Measurements from ENCODE around the gene AACS. TPM values are rescaled to one million over a fixed set of nuclear protein-coding genes. Genes with fewer than 3 reads are reported as not detected.

AACS gene
- total RNA-seq, 1 donor from 2014 or later = 34.6 TPM

DNA sequence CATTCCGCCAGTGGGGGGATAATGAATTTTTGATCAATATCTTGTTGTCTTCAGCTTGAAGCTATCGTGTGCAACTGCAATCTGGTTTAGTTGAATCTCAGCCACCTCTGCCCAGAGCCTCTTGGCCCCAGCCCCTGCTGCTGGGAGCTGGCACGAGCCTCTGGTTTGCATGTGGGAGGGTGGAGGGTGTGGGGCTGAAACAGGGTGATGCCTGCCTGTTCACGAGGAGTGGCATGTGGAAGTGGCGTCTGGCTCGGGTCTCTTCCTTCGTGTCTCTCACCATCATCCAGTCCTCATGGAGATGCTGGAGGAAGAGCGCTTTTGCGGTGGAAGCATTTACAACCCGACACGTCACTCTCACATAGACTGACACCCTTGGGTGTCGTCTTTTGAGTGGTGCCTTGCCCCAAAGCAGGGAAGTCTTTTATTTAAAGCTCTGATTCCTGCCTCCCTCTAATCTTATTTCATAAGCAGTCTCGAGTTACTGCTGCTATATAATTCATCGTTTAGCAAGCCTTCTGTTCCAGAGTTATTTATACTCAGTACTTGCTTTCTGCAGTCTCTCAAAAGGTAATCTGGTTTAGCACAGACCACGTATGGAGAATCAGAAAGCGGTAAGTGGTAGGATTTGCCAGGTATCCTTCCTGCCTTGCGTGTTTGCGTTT lies 64.5 kb downstream of the AACS start:
- Mint-ChIP-seq H3K36me3 (peaks cover 30% of the 10 kb centered on the region), H3K4me3 (no peak overlapping the region), H3K4me1 (no peaks in the 10 kb centered on the region), H3K27me3 (ENCODE audit: low read depth) (no peaks in the 10 kb centered on the region), H3K9me3 (no peaks in the 10 kb centered on the region), H3K27ac (no peak overlapping the region)
- TF ChIP-seq, protein P1, sequence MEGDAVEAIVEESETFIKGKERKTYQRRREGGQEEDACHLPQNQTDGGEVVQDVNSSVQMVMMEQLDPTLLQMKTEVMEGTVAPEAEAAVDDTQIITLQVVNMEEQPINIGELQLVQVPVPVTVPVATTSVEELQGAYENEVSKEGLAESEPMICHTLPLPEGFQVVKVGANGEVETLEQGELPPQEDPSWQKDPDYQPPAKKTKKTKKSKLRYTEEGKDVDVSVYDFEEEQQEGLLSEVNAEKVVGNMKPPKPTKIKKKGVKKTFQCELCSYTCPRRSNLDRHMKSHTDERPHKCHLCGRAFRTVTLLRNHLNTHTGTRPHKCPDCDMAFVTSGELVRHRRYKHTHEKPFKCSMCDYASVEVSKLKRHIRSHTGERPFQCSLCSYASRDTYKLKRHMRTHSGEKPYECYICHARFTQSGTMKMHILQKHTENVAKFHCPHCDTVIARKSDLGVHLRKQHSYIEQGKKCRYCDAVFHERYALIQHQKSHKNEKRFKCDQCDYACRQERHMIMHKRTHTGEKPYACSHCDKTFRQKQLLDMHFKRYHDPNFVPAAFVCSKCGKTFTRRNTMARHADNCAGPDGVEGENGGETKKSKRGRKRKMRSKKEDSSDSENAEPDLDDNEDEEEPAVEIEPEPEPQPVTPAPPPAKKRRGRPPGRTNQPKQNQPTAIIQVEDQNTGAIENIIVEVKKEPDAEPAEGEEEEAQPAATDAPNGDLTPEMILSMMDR (IDR thresholded peaks at IDR 0.05; ENCODE audit: unreplicated experiment) = no peak
- DNase-seq (ENCODE audit: low spot score in 2 of 2, unreplicated experiment in 2 of 2) = no peak

DNA sequence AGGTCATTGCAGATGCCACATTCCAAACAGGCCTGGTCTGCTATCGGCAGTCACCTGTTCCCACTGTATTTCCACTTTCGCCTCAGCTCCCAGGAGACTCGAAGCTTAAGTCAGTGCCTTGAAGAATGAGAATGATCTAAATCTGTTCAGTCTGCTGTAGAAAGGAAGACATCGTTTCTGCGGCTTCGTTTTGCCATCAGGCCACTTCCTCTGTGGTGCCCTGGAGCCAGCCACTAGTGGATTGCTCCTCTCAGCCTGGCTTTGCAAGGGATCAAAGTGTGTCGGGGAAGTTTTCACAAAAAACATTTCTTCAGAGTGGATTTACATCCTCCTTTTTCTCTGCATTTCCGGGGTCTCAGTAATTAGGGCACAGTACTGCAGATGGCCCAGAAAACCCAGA lies 66.7 kb downstream of the AACS start:
- TF ChIP-seq, protein P1 (IDR thresholded peaks at IDR 0.05; ENCODE audit: unreplicated experiment) = no peak
- Mint-ChIP-seq H3K36me3 (peaks cover 20% of the 10 kb centered on the region), H3K4me3 (no peak overlapping the region), H3K27me3 (ENCODE audit: low read depth) (no peaks in the 10 kb centered on the region), H3K4me1 (no peaks in the 10 kb centered on the region), H3K27ac (no peak overlapping the region), H3K9me3 (no peaks in the 10 kb centered on the region)
- no peak for DNase-seq (ENCODE audit: low spot score in 2 of 2, unreplicated experiment in 2 of 2)

DNA sequence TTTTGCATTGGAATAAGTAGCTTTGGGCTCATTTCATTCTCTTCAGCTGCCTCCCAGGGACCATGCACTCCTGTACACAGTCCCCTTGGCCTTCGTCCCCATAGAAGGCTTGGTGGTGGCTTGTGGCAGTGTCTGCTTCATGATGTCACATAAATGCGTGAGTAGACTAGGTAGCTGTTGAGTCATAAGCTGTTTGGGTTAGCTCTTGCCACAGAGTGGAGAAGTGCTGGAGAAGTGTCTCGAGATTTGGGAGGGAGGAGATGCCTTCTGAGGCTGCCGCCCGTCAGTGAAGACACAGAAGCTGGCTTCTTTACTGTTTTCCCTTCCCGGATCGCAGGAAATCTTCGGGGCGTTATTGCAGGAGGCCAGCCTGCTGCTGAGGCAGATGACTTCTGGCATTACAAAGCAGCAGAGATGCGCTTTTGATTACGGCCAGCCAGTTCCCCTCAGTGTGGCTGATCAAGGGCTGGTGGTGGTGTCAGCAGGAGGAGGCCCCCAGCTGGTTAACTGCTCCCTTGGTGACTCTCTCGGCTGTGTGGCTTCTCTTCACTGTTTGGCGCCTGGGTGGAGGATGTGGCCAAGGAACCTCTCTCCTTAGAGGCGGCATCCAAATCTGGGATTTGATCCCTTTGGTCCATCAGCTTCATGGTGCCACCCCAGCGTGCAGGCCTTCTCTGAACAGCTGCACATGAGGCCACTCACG lies 67.6 kb downstream of the AACS start:
- H3K4me3 Mint-ChIP-seq = no peak overlapping the region
- peaks cover 23% of the 10 kb centered on the region for H3K36me3 Mint-ChIP-seq
- H3K9me3 Mint-ChIP-seq = no peaks in the 10 kb centered on the region
- no peak overlapping the region for H3K27ac Mint-ChIP-seq
- DNase-seq (ENCODE audit: low spot score in 2 of 2, unreplicated experiment in 2 of 2) = no peak
- H3K27me3 Mint-ChIP-seq (ENCODE audit: low read depth) = no peaks in the 10 kb centered on the region
- peaks cover 2% of the 10 kb centered on the region for H3K4me1 Mint-ChIP-seq
- TF ChIP-seq, protein P1 (IDR thresholded peaks at IDR 0.05; ENCODE audit: unreplicated experiment) = no peak

- H3K36me3 Mint-ChIP-seq = peaks cover 27% of the 10 kb centered on the region
- no peak for DNase-seq (ENCODE audit: low spot score in 2 of 2, unreplicated experiment in 2 of 2)
Measured at GRCh38 chr12:125133616-125134015, 68.4 kb downstream of the AACS start.

DNA sequence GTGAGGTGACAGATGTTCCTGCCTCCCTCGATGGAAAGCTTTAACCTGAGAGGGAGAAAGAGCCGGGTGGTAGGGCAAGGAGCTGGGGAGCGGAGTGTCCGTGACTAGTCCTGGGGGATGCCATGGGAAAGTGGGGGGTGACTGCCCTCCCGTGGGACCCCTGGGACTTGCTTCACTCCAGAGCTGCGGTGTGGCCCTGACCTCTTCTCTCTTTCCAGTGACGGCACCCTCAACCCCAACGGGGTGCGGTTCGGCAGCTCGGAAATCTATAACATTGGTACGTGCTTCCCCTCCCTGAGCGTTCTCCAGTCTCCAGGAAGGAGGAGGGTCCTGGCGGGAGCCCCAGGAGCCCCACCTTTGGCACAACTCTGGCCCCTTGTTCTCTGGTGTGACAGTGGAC lies 69.3 kb downstream of the AACS start:
- peaks cover 22% of the 10 kb centered on the region for H3K36me3 Mint-ChIP-seq
- DNase-seq (ENCODE audit: low spot score in 2 of 2, unreplicated experiment in 2 of 2) = no peak
- no peak overlapping the region for H3K4me3 Mint-ChIP-seq
- peaks cover 2% of the 10 kb centered on the region for H3K4me1 Mint-ChIP-seq
- no peaks in the 10 kb centered on the region for H3K27me3 Mint-ChIP-seq (ENCODE audit: low read depth)
- TF ChIP-seq, protein P1 (IDR thresholded peaks at IDR 0.05; ENCODE audit: unreplicated experiment) = no peak
- H3K27ac Mint-ChIP-seq = no peak overlapping the region
- H3K9me3 Mint-ChIP-seq = no peaks in the 10 kb centered on the region

More at GRCh38 chr12:125133616-125134015, 68.4 kb downstream of the AACS start:
- H3K4me1 Mint-ChIP-seq = peaks cover 2% of the 10 kb centered on the region
- no peaks in the 10 kb centered on the region for H3K27me3 Mint-ChIP-seq (ENCODE audit: low read depth)
- H3K4me3 Mint-ChIP-seq = no peak overlapping the region
- H3K9me3 Mint-ChIP-seq = no peaks in the 10 kb centered on the region
- TF ChIP-seq, protein P1 (IDR thresholded peaks at IDR 0.05; ENCODE audit: unreplicated experiment) = no peak
- H3K27ac Mint-ChIP-seq = no peak overlapping the region

Measured in mesothelial cell of epicardium (in vitro differentiated cells).